ENCODE measurements around the gene TMEM161A.

TMEM161A gene

GRCh38 chr19:19096641-19097627 lies 41.3 kb downstream of the TMEM161A start:
- DNase-seq, result no peak

GRCh38 chr19:19095691-19096090 lies 42.6 kb downstream of the TMEM161A start:
- no peak for DNase-seq

GRCh38 chr19:19094513-19094912 lies 43.8 kb downstream of the TMEM161A start:
- DNase-seq, result no peak

GRCh38 chr19:19087676-19088075 lies 50.6 kb downstream of the TMEM161A start:
- DNase-seq, result no peak

GRCh38 chr19:19083413-19084178 lies 54.7 kb downstream of the TMEM161A start:
- DNase-seq, result no peak

- no peak for DNase-seq
These were observed 56.6 kb downstream of the TMEM161A start for GRCh38 chr19:19081642-19082151.

- no peak for DNase-seq
These were observed 58.7 kb downstream of the TMEM161A start for GRCh38 chr19:19079571-19079970.

GRCh38 chr19:19078801-19079200 lies 59.5 kb downstream of the TMEM161A start:
- DNase-seq, result no peak

GRCh38 chr19:19077103-19077502 lies 61.2 kb downstream of the TMEM161A start:
- no peak for DNase-seq

GRCh38 chr19:19076476-19076875 lies 61.8 kb downstream of the TMEM161A start:
- no peak for DNase-seq

- DNase-seq, result no peak
These were observed 63.2 kb downstream of the TMEM161A start for GRCh38 chr19:19075126-19075525.

- no peak for DNase-seq
These were observed 63.9 kb downstream of the TMEM161A start for GRCh38 chr19:19074196-19074882.

GRCh38 chr19:19071897-19072296 lies 66.4 kb downstream of the TMEM161A start:
- DNase-seq, result no peak
